ENCODE measurements around the gene SLAMF9. TPM values are rescaled to one million over a fixed set of nuclear protein-coding genes. Genes with fewer than 3 reads are reported as not detected.

The SLAMF9 gene
- total RNA-seq, 1 experiment from 2014 or later, result not detected

DNA sequence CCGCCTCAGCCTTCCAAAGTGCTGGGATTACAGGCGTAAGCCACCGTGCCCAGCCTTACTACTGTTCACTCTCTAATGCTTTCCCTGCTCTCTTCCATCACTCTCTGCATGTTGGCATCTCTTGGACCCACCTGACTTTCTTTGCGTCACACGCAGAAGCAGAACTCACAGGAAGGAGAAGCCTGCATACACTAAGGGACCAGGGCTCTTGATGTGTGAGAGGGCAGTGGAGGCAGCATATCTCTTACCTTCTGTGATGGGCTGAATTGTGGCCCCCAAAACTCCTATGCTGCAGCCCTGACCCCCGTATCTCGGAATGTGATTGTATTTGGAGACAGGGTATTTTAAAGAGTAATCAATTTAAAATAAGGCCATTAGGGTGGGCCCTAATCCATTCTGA, 26.7 kb upstream of the SLAMF9 start:
- no peak overlapping the region for H4K5ac ChIP-seq (ENCODE audit: insufficient read length, low read depth, low read length)
- peaks cover 29% of the 10 kb centered on the region for H3K27me3 Mint-ChIP-seq (ENCODE audit: low read depth)

More for the DNA sequence above, 26.7 kb upstream of the SLAMF9 start:
- WGBS (ENCODE audit: extremely low coverage, insufficient read length, low lambda C conversion rate), result no CpG with 5 or more reads among the region's 7 CpGs
- Histone ChIP-seq H2BK20ac (ENCODE audit: low read depth, low read length, poor library complexity, severe bottlenecking) (no peak overlapping the region), H3K9ac (ENCODE audit: extremely low read depth, insufficient read length, low read length) (no peak overlapping the region), H4K20me1 (ENCODE audit: control insufficient read depth, insufficient read depth, insufficient read length) (no peaks in the 10 kb centered on the region), H2AK5ac (ENCODE audit: insufficient read length, low read length) (no peak overlapping the region), H2BK12ac (ENCODE audit: insufficient read length, low read depth, low read length) (no peak overlapping the region), H3T11ph (ENCODE audit: low read length) (no peak overlapping the region), H3K9me3 (ENCODE audit: control insufficient read depth, low read depth, low read length) (no peaks in the 10 kb centered on the region), H3K18ac (ENCODE audit: insufficient read length, low read depth, low read length) (no peak overlapping the region), H3K4ac (ENCODE audit: low read depth, low read length) (no peak overlapping the region), H3K4me2 (ENCODE audit: insufficient read depth, insufficient read length, low read length) (no peak overlapping the region), H2AFZ (ENCODE audit: low read length) (no peak overlapping the region), H4K8ac (replicated peaks; ENCODE audit: insufficient read length, low read depth, low read length) (no peak overlapping the region), H2BK5ac (ENCODE audit: insufficient read length, low read length) (no peak overlapping the region), H3K14ac (ENCODE audit: insufficient read depth, low read length) (no peak overlapping the region), H2BK15ac (ENCODE audit: low read depth, low read length) (no peak overlapping the region), H3K4me1 (ENCODE audit: insufficient read depth, low read length) (no peaks in the 10 kb centered on the region), H3K27ac (ENCODE audit: insufficient read length, low read depth, low read length) (no peak overlapping the region), H3K79me1 (ENCODE audit: insufficient read depth, low read depth, low read length, poor library complexity, severe bottlenecking) (no peaks in the 10 kb centered on the region), H3K56ac (ENCODE audit: insufficient read length, low read depth, low read length) (no peak overlapping the region), H3K23ac (ENCODE audit: insufficient read length, low read depth, low read length) (no peak overlapping the region), H3K79me2 (ENCODE audit: insufficient read depth, low read length) (no peaks in the 10 kb centered on the region), H3K23me2 (ENCODE audit: insufficient read length, low read depth, low read length, poor library complexity, severe bottlenecking) (no peaks in the 10 kb centered on the region), H3K27me3 (ENCODE audit: insufficient read depth, low read length) (no peaks in the 10 kb centered on the region), H4K91ac (ENCODE audit: insufficient read length, low read depth, low read length) (no peak overlapping the region), H2BK120ac (ENCODE audit: low read depth, low read length, poor library complexity, severe bottlenecking) (no peak overlapping the region)
- TF ChIP-seq, protein P1, sequence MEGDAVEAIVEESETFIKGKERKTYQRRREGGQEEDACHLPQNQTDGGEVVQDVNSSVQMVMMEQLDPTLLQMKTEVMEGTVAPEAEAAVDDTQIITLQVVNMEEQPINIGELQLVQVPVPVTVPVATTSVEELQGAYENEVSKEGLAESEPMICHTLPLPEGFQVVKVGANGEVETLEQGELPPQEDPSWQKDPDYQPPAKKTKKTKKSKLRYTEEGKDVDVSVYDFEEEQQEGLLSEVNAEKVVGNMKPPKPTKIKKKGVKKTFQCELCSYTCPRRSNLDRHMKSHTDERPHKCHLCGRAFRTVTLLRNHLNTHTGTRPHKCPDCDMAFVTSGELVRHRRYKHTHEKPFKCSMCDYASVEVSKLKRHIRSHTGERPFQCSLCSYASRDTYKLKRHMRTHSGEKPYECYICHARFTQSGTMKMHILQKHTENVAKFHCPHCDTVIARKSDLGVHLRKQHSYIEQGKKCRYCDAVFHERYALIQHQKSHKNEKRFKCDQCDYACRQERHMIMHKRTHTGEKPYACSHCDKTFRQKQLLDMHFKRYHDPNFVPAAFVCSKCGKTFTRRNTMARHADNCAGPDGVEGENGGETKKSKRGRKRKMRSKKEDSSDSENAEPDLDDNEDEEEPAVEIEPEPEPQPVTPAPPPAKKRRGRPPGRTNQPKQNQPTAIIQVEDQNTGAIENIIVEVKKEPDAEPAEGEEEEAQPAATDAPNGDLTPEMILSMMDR (conservative IDR thresholded peaks at IDR 0.05), result no peak
- H3K4me1 Mint-ChIP-seq, result peaks cover 0 to 3% of the 10 kb centered on the region in 2 experiments; a peak in 2 of 4 replicates
- no peak overlapping the region for H3K27ac Mint-ChIP-seq
- no peak overlapping the region for H3K4me3 Mint-ChIP-seq
- no peak for DNase-seq
- no peaks in the 10 kb centered on the region for H3K9me3 Mint-ChIP-seq
- no peaks in the 10 kb centered on the region for H3K36me3 Mint-ChIP-seq (ENCODE audit: insufficient read depth in 1 of 3, low read depth in 3 of 3)

Measured in H9 (cell line).